GM19328 (cell line): ENCODE results near the gene TMPRSS9.

ENCODE experiments used
- ATAC-seq: cut with Tn5 transposase; IDR thresholded peaks from one replicate; pipeline ENCODE4 v1.9.1; 2021; ENCODE audit warnings: mild to moderate bottlenecking, moderate library complexity; ENCODE audit not compliant: unreplicated experiment

Gene TMPRSS9

GRCh38 chr19:2329149-2329478 lies 31.0 kb upstream of the TMPRSS9 start:
- no peak for ATAC-seq

- no peak for ATAC-seq
Measured at GRCh38 chr19:2329501-2329916, 30.6 kb upstream of the TMPRSS9 start.

- no peak for ATAC-seq
Measured at GRCh38 chr19:2330255-2330631, 29.8 kb upstream of the TMPRSS9 start.

- no peak for ATAC-seq
Measured at GRCh38 chr19:2330632-2331284, 29.3 kb upstream of the TMPRSS9 start.

- ATAC-seq = no peak
Measured at GRCh38 chr19:2331601-2332246, 28.3 kb upstream of the TMPRSS9 start.

GRCh38 chr19:2332341-2333026 lies 27.6 kb upstream of the TMPRSS9 start:
- ATAC-seq = no peak

GRCh38 chr19:2333027-2333806 lies 26.8 kb upstream of the TMPRSS9 start:
- no peak for ATAC-seq

GRCh38 chr19:2333807-2334211 lies 26.3 kb upstream of the TMPRSS9 start:
- ATAC-seq = no peak

GRCh38 chr19:2334426-2334825 lies 25.6 kb upstream of the TMPRSS9 start:
- ATAC-seq = no peak

GRCh38 chr19:2334986-2335846 lies 24.8 kb upstream of the TMPRSS9 start:
- no peak for ATAC-seq

- ATAC-seq = no peak
Measured at GRCh38 chr19:2335848-2336247, 24.2 kb upstream of the TMPRSS9 start.

GRCh38 chr19:2336528-2337328 lies 23.3 kb upstream of the TMPRSS9 start:
- no peak for ATAC-seq

- no peak for ATAC-seq
Measured at GRCh38 chr19:2337329-2337707, 22.7 kb upstream of the TMPRSS9 start.

GRCh38 chr19:2338055-2338615 lies 21.9 kb upstream of the TMPRSS9 start:
- no peak for ATAC-seq

GRCh38 chr19:2338751-2339643 lies 21.1 kb upstream of the TMPRSS9 start:
- no peak for ATAC-seq

- no peak for ATAC-seq
Measured at GRCh38 chr19:2339644-2340310, 20.3 kb upstream of the TMPRSS9 start.

- ATAC-seq = no peak
Measured at GRCh38 chr19:2340496-2341243, 19.4 kb upstream of the TMPRSS9 start.
